ELR (cell line): Measurements from ENCODE around the gene ABLIM2.
"Not testable (repeated sequence)": the region's sequence is repeated elsewhere in the genome, so short reads cannot be mapped to it uniquely, and the experiment has no call there.

ENCODE experiments used
- DNase-seq: peaks from one replicate; pipeline ENCODE4 v3.0.0-alpha.2; 2015; ENCODE audit warnings: low read depth

The ABLIM2 gene

GRCh38 chr4:7959078-7959477, 199.5 kb downstream of the ABLIM2 start:
- DNase-seq: no peak

- DNase-seq: no peak
Measured at GRCh38 chr4:7956934-7957656, 201.5 kb downstream of the ABLIM2 start.

GRCh38 chr4:7956270-7956808, 202.3 kb downstream of the ABLIM2 start:
- DNase-seq: peak; percentile 94

- DNase-seq: no peak
Measured at GRCh38 chr4:7955393-7955792, 203.2 kb downstream of the ABLIM2 start.

GRCh38 chr4:7952615-7953014, 206.0 kb downstream of the ABLIM2 start:
- DNase-seq: no peak

- no peak for DNase-seq
Measured at GRCh38 chr4:7950301-7951092, 208.1 kb downstream of the ABLIM2 start.

- no peak for DNase-seq
Measured at GRCh38 chr4:7949759-7950158, 208.9 kb downstream of the ABLIM2 start.

GRCh38 chr4:7947927-7948326, 210.7 kb downstream of the ABLIM2 start:
- no peak for DNase-seq

GRCh38 chr4:7945709-7946380, 212.8 kb downstream of the ABLIM2 start:
- DNase-seq: no peak

GRCh38 chr4:7944599-7945220, 213.9 kb downstream of the ABLIM2 start:
- DNase-seq: no peak

- DNase-seq: not testable (repeated sequence)
Measured at GRCh38 chr4:7943688-7944087, 214.9 kb downstream of the ABLIM2 start.

- DNase-seq: no peak
Measured at GRCh38 chr4:7943211-7943610, 215.4 kb downstream of the ABLIM2 start.

- DNase-seq: no peak
Measured at GRCh38 chr4:7941965-7942496, 216.6 kb downstream of the ABLIM2 start.

- peak; percentile 46 for DNase-seq
Measured at GRCh38 chr4:7941111-7941964, 217.3 kb downstream of the ABLIM2 start.

GRCh38 chr4:7939377-7940108, 219.1 kb downstream of the ABLIM2 start, which contains the start of gene AFAP1:
TSS of gene AFAP1 (minus strand) at chr4:7939861. CDS start at chr4:7872078, 67,783 bp downstream.
- peak; percentile 87 for DNase-seq

GRCh38 chr4:7938609-7939376, 219.8 kb downstream of the ABLIM2 start:
- DNase-seq: peak; percentile 69

- no peak for DNase-seq
Measured at GRCh38 chr4:7938266-7938608, 220.4 kb downstream of the ABLIM2 start.

- no peak for DNase-seq
Measured at GRCh38 chr4:7937006-7937405, 221.6 kb downstream of the ABLIM2 start.
